GM18499 (cell line): ENCODE results near the gene JPH3.

ENCODE experiments used
- ATAC-seq: cut with Tn5 transposase; IDR thresholded peaks from one replicate; pipeline ENCODE4 v1.9.1; 2021; ENCODE audit warnings: moderate number of reproducible peaks; ENCODE audit not compliant: insufficient read depth, unreplicated experiment

The JPH3 gene

GRCh38 chr16:87647431-87648185 is 45.3 kb downstream of the JPH3 start:
- ATAC-seq, result no peak

DNA sequence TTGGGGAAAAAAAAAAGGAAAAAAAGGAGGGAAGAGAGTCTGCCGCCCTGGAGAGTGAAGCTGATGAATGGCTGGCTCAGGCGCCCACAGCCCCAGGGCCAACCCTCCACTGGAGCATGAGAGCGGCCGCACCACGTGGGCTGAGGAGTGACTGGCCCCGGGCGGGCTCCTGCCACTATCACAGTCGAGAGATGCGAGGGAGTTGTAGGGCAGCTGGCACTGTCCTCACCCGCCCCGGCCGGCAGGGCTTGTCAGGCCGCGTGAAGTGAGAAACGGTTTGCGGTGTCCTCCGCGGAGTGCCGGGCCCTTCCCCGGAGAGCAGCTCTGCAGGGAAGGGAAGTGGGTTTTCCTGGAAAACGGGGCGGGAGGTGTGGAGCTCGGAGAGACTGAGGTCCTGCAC is 45.9 kb downstream of the JPH3 start:
- ATAC-seq, result no peak

- ATAC-seq, result no peak
Observed at GRCh38 chr16:87648698-87649487, 46.6 kb downstream of the JPH3 start.

- ATAC-seq, result no peak
Observed at GRCh38 chr16:87652386-87652785, 50.1 kb downstream of the JPH3 start.

GRCh38 chr16:87652799-87653198 is 50.5 kb downstream of the JPH3 start:
- ATAC-seq, result no peak

GRCh38 chr16:87653234-87653633 is 50.9 kb downstream of the JPH3 start:
- ATAC-seq, result no peak

- no peak for ATAC-seq
Observed at GRCh38 chr16:87654826-87655225, 52.5 kb downstream of the JPH3 start.

DNA sequence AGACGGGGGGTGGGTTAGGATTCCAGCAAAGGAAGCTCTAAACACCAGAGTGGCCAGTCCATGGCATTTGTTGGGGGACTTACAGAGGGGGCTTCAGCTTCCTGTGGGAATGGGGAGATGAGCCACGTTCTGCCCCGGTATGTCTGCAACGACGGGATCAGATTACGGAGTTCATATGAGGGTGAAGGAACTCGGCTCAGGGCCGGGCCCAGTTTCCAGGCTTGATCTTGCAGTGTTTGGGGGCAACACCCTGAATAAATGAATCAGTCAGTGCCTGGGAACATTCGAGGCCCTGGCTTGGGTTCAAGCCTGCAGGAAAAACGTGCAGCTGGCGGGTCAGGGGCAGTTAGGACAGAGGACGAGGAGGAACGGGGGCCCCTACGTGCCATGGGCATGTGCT is 54.0 kb downstream of the JPH3 start:
- ATAC-seq, result no peak

DNA sequence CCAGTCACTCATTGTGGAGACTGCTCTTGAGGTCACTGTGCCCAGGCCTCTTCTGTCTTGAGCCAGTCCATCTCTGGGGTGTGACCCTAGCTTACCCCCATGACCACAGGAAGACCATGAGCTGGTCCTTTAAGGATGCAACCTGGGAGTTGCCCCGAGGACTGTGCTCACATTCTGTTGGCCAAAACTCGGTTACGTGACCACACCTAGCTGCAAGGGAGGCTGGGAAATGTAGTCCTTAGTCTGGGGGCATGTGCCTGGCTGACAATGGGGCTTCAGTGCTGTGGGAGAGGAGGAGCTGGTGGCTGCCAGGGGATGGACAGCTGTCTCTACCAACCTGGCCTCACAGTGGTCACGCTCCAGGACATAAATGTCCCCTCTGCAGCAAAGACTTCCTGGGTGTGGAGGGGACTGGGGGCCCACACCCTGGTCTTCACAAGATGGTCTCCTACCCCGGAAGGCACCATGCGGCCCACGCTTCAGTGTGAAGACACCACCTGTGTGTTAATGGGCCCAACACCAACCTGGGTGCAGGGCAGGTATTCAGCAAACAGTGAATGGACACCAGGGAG is 55.4 kb downstream of the JPH3 start:
- ATAC-seq, result no peak

- no peak for ATAC-seq
Observed at GRCh38 chr16:87658564-87659225, 56.4 kb downstream of the JPH3 start.

GRCh38 chr16:87661561-87661960 is 59.3 kb downstream of the JPH3 start:
- no peak for ATAC-seq

DNA sequence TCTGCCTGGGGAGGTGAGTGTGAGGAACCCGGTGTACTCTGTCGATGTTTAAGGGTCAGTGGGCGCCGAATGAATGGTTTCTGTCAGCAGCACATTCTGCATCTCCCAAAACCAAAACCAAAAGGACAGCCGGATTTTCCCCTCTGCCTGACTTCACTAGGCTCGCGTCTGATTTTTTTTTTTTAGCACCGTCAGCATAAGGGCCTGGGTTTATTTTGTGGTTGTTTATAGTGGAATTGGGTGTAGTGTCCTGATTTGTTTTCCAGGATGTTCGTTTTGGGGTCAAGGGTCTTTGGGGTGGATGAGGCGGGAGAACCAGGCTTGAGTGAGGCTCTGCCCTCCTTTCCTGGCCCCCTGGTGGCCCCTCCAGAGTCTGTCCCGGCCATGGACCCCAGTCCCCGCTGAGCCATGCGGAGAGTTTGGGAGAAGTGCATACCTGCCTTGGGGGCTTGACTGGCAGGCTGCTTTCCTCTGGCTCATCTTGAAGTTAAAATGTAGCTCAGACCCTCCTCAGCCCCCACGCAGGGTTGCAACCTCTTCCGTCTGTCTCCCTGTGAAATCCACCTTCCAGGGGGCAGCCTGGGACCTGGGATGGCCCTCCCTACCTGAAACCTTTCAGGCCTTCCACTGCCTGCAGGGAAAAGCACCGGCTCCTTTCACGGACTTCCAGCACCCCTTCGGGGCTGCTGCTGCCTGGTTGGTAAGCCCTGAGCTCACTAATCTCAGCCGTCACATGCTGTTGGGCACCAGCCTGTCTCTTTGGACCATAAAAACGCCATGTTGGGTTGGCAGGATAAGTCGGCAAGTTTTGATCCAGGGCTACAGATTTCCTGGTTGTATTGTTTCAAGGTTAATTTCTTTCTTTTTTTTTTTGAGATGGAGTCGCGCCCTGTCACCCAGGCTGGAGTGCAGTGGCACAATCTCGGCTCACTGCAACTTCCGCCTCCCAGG is 60.2 kb downstream of the JPH3 start:
- ATAC-seq, result no peak

DNA sequence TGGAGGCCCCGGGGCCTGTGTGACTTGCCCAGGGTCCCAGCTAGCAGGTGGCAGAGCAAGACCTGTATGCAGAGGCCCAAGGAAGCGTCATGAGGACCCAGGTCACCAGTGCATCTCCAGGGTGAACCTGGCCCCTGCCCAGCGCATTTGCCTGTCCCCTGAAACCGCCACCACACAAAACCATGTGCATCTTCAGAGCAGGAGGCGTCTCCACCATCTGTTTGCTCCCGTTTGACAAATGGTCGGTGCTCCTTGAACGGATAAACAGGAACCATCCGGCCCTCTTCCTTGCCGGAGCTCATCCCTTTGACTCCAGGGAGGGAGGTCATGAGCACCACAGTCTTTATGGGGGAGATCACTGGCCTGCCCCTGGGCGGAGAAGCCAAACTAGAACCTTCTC is 62.5 kb downstream of the JPH3 start:
- no peak for ATAC-seq

DNA sequence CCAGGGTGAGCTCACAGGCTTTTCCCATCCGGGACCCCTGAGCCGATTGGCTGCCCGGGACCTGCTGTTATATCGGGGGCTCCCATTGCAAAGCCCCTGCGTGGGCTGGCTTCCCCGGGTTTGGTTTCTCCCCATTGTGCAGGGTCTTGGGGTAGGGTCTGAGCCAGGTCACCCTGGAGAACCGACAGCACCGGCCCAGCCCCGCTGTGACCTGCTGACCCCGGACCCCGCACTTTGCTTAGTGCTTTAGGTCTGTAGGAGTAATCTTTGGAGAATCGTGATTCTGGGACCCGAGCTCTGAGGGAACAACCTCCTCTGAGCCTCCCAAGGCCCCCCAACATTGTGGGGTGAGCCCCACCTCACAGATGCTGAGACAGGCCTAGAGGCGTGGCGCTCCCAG is 62.9 kb downstream of the JPH3 start:
- no peak for ATAC-seq

- no peak for ATAC-seq
Observed at GRCh38 chr16:87666919-87667318, 64.6 kb downstream of the JPH3 start.

DNA sequence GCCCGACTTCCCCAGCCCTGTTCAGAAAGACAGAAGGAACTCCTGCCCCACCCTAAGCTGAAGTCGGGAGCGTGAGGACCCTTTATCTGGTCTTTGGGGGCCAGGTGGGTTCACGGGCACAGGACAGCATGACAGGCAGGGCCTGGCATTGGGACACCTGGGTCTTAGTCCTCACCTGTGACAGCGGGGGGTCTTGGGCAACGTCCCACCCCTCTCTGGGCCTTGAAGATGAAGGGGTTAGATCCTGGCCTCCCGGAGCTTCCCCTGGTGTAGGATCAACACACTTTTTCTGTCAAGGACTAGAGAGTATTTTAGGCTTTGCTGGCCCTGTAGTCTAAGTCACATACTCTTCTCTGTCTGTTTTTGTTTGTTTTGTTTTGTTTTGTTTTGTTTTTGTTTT is 65.1 kb downstream of the JPH3 start:
- ATAC-seq, result no peak

DNA sequence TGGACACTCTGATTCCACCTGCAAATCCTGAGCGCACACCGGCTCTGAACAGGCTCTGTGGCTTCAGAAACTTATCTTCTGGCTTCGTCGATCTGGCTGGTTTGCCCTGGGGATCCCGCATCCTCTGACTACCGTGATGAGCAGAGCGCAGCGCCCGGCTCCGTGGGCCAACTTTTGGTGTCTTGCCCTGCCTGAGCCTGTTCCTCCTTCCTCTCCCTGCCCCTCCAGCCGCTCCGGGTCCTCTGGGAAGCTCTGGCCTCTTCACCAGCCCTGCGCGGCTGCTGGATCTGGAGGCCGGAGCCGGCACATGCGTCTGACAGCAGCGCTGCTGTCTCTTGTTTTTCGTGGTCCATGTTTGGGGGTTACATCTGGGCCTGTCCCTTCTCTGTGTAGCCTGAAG is 65.6 kb downstream of the JPH3 start:
- no peak for ATAC-seq

DNA sequence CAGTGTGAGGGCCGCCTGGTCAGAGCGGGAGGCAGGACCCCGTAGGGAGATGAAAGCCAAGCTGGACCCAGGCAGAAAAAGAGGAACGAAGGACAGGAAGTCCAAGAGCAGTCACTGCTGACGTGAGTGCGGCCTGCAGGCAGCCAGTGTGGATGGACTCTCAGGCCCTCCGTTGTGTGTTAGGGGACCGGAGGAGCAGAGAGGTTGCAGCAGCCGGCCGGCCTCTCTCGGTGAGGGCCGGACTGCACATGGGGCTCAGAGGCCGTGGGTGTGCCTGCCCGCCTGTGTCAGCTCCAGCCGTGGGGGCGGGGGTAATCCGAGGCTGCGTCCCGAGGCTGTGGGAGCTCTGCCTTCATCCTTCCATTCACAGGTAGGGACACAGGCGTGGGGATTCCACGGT is 67.4 kb downstream of the JPH3 start:
- ATAC-seq, result no peak

GRCh38 chr16:87671221-87671620 is 68.9 kb downstream of the JPH3 start:
- ATAC-seq, result no peak

GRCh38 chr16:87671715-87672270 is 69.5 kb downstream of the JPH3 start:
- ATAC-seq, result no peak
